Measurements from ENCODE around the gene UBE2K. TPM values are rescaled to one million over a fixed set of nuclear protein-coding genes. Genes with fewer than 3 reads are reported as not detected.
A peak's percentile ranks its signal among the peaks of the same experiment; 100 is the strongest.

UBE2K gene
- total and polyA plus RNA-seq, 2 donors (not counting 1 experiment from before 2014, with no cell fraction given) = 19.3 to 51.0 TPM

DNA sequence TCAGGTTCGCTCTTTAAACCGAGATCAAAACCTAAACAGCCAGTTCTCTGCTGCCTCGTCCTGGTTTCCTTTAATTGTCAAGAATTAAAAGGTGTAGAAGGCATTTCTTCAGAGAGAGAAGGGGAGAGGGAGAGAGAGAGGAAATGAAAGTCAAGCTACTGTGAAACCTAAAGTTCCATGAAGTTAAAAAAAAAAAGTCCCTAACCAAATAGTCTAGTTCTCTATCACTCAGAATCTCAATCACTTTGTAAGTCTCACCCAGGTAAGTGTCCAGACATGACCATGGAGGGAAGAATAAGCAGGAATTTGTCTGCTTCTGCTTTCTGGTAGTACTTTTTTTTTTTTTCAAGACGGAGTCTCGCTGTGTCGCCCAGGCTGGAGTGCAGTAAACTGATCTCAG is 40.5 kb upstream of the UBE2K start:
- no peaks in the 10 kb centered on the region for H4K20me1 ChIP-seq (ENCODE audit: control insufficient read depth, insufficient read depth, low read length, poor library complexity, severe bottlenecking)
- DNase-seq = peak; percentile 73
- H3K4me3 Mint-ChIP-seq = peak overlapping the region; percentile 68
- WGBS (ENCODE audit: insufficient coverage) = no CpG with 5 or more reads among the region's 6 CpGs
- H3K79me2 ChIP-seq (ENCODE audit: control insufficient read depth, insufficient read depth, low read length) = peaks cover 2% of the 10 kb centered on the region
- ChIA-PET POLR2A (interaction anchor here (0.7 to 0.9 kb wide), 5 partner anchors 37 to 1763 kb away, joined by 3 to 5 read pairs (median 3); no protein-coding TSS in a partner anchor), CTCF (interaction anchor here (0.7 to 4.5 kb wide), 7 partner anchors 17 to 191 kb away, joined by 3 to 33 read pairs (median 7); partner anchors contain the start of gene SMIM14)
- peak overlapping the region; percentile 61 for H3K27ac Mint-ChIP-seq
- ATAC-seq (ENCODE audit: low read depth) = peak; percentile 88
- no peak overlapping the region for H3K9ac ChIP-seq (ENCODE audit: low read length)
- no peak overlapping the region for H2AFZ ChIP-seq (ENCODE audit: insufficient read depth, low read depth, low read length, poor library complexity, severe bottlenecking)
- H3K9me3 ChIP-seq (ENCODE audit: control extremely low read depth in 1 of 3, control insufficient read depth in 2 of 3, insufficient read depth in 1 of 3, low read length in 2 of 3) = no peaks in the 10 kb centered on the region
- no peaks in the 10 kb centered on the region for H3K27me3 Mint-ChIP-seq
- intact Hi-C loops (cut with micrococcal nuclease) = loop anchor here (2.0 kb wide), 1 partner anchor 19 kb away; the partner anchor contains the start of gene SMIM14
- no peak for TF ChIP-seq EZH2 (IDR thresholded peaks at IDR 0.05; ENCODE audit: borderline replicate concordance, insufficient read depth, low read depth, low read length, poor library complexity, severe bottlenecking)
- TF ChIP-seq, protein P1, sequence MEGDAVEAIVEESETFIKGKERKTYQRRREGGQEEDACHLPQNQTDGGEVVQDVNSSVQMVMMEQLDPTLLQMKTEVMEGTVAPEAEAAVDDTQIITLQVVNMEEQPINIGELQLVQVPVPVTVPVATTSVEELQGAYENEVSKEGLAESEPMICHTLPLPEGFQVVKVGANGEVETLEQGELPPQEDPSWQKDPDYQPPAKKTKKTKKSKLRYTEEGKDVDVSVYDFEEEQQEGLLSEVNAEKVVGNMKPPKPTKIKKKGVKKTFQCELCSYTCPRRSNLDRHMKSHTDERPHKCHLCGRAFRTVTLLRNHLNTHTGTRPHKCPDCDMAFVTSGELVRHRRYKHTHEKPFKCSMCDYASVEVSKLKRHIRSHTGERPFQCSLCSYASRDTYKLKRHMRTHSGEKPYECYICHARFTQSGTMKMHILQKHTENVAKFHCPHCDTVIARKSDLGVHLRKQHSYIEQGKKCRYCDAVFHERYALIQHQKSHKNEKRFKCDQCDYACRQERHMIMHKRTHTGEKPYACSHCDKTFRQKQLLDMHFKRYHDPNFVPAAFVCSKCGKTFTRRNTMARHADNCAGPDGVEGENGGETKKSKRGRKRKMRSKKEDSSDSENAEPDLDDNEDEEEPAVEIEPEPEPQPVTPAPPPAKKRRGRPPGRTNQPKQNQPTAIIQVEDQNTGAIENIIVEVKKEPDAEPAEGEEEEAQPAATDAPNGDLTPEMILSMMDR (IDR thresholded peaks at IDR 0.05) = no peak
- peak overlapping the region in 1 of 2 donors; percentile 12 for H3K27ac ChIP-seq (ENCODE audit: low read length in 2 of 2)
- H3K9me3 Mint-ChIP-seq (ENCODE audit: insufficient read depth) = no peaks in the 10 kb centered on the region
- H3K4me2 ChIP-seq (replicated peaks; ENCODE audit: low read depth, low read length, poor library complexity, severe bottlenecking) = peak overlapping the region; percentile 51
- H3K4me3 ChIP-seq (ENCODE audit: control extremely low read depth in 1 of 5, extremely low read depth in 1 of 5, insufficient read depth in 1 of 5, low read depth in 2 of 5, low read length in 4 of 5) = peak overlapping the region in 1 of 5 experiments; percentile 9
- H3K4me1 Mint-ChIP-seq = peaks cover 25% of the 10 kb centered on the region
- H3K4me1 ChIP-seq (ENCODE audit: control insufficient read depth in 2 of 2, insufficient read depth in 2 of 2, low read length in 2 of 2) = peaks cover 16 to 29% of the 10 kb centered on the region in 2 donors
- no peaks in the 10 kb centered on the region for H3K27me3 ChIP-seq (replicated peaks in 1 of 4; ENCODE audit: control extremely low read depth in 1 of 4, control insufficient read depth in 3 of 4, insufficient read depth in 4 of 4, low read length in 3 of 4)
- H3K36me3 ChIP-seq (replicated peaks in 1 of 2; ENCODE audit: control extremely low read depth in 1 of 2, control insufficient read depth in 1 of 2, extremely low read depth in 1 of 2, insufficient read depth in 2 of 2, low read length in 1 of 2) = no peaks in the 10 kb centered on the region

DNA sequence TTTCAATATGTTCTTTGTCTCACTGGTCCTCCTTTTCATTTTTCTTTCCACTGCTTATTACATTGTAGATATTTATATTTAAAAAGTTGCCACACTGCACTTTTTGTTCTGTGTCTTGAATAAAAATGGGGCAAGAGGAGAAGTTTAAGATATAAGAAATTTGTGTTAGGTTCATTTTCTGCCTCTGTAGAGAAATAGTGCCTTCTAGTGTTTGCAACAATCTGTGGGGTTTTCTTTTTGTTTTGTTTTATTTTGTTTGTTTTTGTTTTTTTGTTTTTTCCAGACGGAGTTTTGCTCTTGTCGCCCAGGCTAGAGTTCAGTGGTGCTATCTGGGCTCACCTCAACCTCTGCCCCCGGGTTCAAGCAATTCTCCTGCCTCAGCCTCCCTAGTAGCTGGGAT is 39.2 kb upstream of the UBE2K start:
- intact Hi-C loops (cut with micrococcal nuclease) = loop anchor here (2.0 kb wide), 1 partner anchor 190 kb away; no protein-coding TSS in a partner anchor
- POLR2A ChIA-PET = interaction anchor here (0.7 kb wide), 1 partner anchor 21 kb away, joined by 3 read pairs; no protein-coding TSS in a partner anchor
- no peak overlapping the region for H3K9ac ChIP-seq (ENCODE audit: low read length)

More for the DNA sequence above, 39.2 kb upstream of the UBE2K start:
- Histone ChIP-seq H3K4me2 (replicated peaks; ENCODE audit: low read depth, low read length, poor library complexity, severe bottlenecking) (no peak overlapping the region), H3K36me3 (replicated peaks in 1 of 2; ENCODE audit: control extremely low read depth in 1 of 2, control insufficient read depth in 1 of 2, extremely low read depth in 1 of 2, insufficient read depth in 2 of 2, low read length in 1 of 2) (no peaks in the 10 kb centered on the region), H3K4me3 (ENCODE audit: control extremely low read depth in 1 of 5, extremely low read depth in 1 of 5, insufficient read depth in 1 of 5, low read depth in 2 of 5, low read length in 4 of 5) (no peak overlapping the region), H4K20me1 (ENCODE audit: control insufficient read depth, insufficient read depth, low read length, poor library complexity, severe bottlenecking) (no peaks in the 10 kb centered on the region), H3K9me3 (ENCODE audit: control extremely low read depth in 1 of 3, control insufficient read depth in 2 of 3, insufficient read depth in 1 of 3, low read length in 2 of 3) (no peaks in the 10 kb centered on the region), H3K79me2 (ENCODE audit: control insufficient read depth, insufficient read depth, low read length) (peaks cover 2% of the 10 kb centered on the region), H3K4me1 (ENCODE audit: control insufficient read depth in 2 of 2, insufficient read depth in 2 of 2, low read length in 2 of 2) (peaks cover 16 to 23% of the 10 kb centered on the region in 2 donors), H3K27ac (ENCODE audit: low read length in 2 of 2) (no peak overlapping the region), H2AFZ (ENCODE audit: insufficient read depth, low read depth, low read length, poor library complexity, severe bottlenecking) (no peak overlapping the region), H3K27me3 (replicated peaks in 1 of 4; ENCODE audit: control extremely low read depth in 1 of 4, control insufficient read depth in 3 of 4, insufficient read depth in 4 of 4, low read length in 3 of 4) (no peaks in the 10 kb centered on the region)
- no peak for ATAC-seq (ENCODE audit: low read depth)
- CTCF ChIA-PET = interaction anchor here (0.8 to 4.5 kb wide), 4 partner anchors 32 to 189 kb away, joined by 3 to 33 read pairs (median 5); no protein-coding TSS in a partner anchor
- Mint-ChIP-seq H3K4me3 (no peak overlapping the region), H3K27me3 (no peaks in the 10 kb centered on the region), H3K4me1 (peaks cover 20% of the 10 kb centered on the region), H3K9me3 (ENCODE audit: insufficient read depth) (no peaks in the 10 kb centered on the region), H3K27ac (no peak overlapping the region)
- WGBS (ENCODE audit: insufficient coverage) = 100% methylated on average over 3 of the region's 3 CpGs
- TF ChIP-seq EZH2 (IDR thresholded peaks at IDR 0.05; ENCODE audit: borderline replicate concordance, insufficient read depth, low read depth, low read length, poor library complexity, severe bottlenecking) = no peak
- TF ChIP-seq, protein P1 (IDR thresholded peaks at IDR 0.05) = no peak
- no peak for DNase-seq
